ENCODE results near the gene SMAD7.

The SMAD7 gene

DNA sequence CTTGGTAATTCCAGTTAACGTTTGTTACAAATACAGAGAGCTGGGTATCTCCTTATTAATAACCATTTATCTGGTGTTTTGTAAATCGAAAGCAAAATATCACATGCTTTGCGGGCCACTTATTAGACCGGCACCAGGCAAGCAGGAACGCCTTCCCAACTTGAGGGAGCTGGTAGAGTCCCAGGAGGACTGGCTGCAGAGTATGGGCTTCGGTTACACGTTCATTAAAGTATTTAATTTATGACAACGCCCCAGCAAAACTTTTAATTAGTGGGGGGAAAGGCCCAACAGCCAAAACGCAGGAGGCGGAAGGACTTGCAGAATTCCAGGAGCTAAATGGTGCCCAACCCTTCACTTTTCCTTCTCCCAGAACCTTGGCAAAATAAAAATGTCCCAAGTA, 3.7 kb downstream of the SMAD7 start:
- peak overlapping the region; percentile 97 for H3K4me3 Mint-ChIP-seq
- peaks cover 70% of the 10 kb centered on the region for H3K4me1 Mint-ChIP-seq (ENCODE audit: low read depth)
- peaks cover 11% of the 10 kb centered on the region for H3K36me3 Mint-ChIP-seq
- H3K27me3 Mint-ChIP-seq, result no peaks in the 10 kb centered on the region
- H3K27ac Mint-ChIP-seq, result no peak overlapping the region
- H3K9me3 Mint-ChIP-seq (ENCODE audit: low read depth), result no peaks in the 10 kb centered on the region

- Mint-ChIP-seq H3K27me3 (no peaks in the 10 kb centered on the region), H3K4me3 (peak overlapping the region; percentile 97), H3K27ac (no peak overlapping the region), H3K4me1 (ENCODE audit: low read depth) (peaks cover 76% of the 10 kb centered on the region), H3K9me3 (ENCODE audit: low read depth) (no peaks in the 10 kb centered on the region), H3K36me3 (peaks cover 11% of the 10 kb centered on the region)
These were observed 4.4 kb downstream of the SMAD7 start for GRCh38 chr18:48946329-48946835.

- H3K4me3 Mint-ChIP-seq, result peak overlapping the region; percentile 35
- peaks cover 11% of the 10 kb centered on the region for H3K36me3 Mint-ChIP-seq
- H3K27me3 Mint-ChIP-seq, result no peaks in the 10 kb centered on the region
- peaks cover 80% of the 10 kb centered on the region for H3K4me1 Mint-ChIP-seq (ENCODE audit: low read depth)
- H3K27ac Mint-ChIP-seq, result no peak overlapping the region
- no peaks in the 10 kb centered on the region for H3K9me3 Mint-ChIP-seq (ENCODE audit: low read depth)
These were observed 4.9 kb downstream of the SMAD7 start for GRCh38 chr18:48945953-48946217.

DNA sequence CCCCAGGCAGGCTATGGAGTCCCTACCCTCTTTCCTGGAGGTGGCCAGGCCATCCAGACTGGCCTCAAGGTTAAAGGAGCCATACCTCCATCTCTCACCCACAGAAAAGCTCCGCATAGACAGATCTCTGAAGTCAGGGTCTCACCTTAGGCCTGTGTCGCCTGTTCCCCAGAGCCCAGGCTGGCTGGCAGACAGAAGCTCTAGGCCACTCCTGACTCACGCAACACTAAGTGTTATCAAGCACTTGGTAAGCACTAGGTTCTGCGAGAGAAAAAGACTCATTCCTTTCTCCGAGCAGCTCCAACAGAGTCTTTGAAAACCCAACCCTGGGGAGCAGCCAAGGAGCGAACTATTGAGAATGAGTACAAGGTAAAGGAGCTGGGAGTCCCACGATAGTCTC, 6.1 kb downstream of the SMAD7 start:
- Mint-ChIP-seq H3K36me3 (peaks cover 11% of the 10 kb centered on the region), H3K27me3 (no peaks in the 10 kb centered on the region), H3K9me3 (ENCODE audit: low read depth) (no peaks in the 10 kb centered on the region), H3K4me3 (peak overlapping the region; percentile 49), H3K27ac (no peak overlapping the region), H3K4me1 (ENCODE audit: low read depth) (peaks cover 90% of the 10 kb centered on the region)

- Mint-ChIP-seq H3K36me3 (peaks cover 11% of the 10 kb centered on the region), H3K27me3 (no peaks in the 10 kb centered on the region), H3K9me3 (ENCODE audit: low read depth) (no peaks in the 10 kb centered on the region), H3K4me1 (ENCODE audit: low read depth) (peaks cover 90% of the 10 kb centered on the region), H3K4me3 (peak overlapping the region; percentile 18), H3K27ac (no peak overlapping the region)
These were observed 6.8 kb downstream of the SMAD7 start for GRCh38 chr18:48943736-48944527.

GRCh38 chr18:48943333-48943732, 7.4 kb downstream of the SMAD7 start:
- Mint-ChIP-seq H3K9me3 (ENCODE audit: low read depth) (no peaks in the 10 kb centered on the region), H3K36me3 (peaks cover 11% of the 10 kb centered on the region), H3K27me3 (no peaks in the 10 kb centered on the region), H3K4me3 (peak overlapping the region; percentile 18), H3K27ac (peak overlapping the region; percentile 1), H3K4me1 (ENCODE audit: low read depth) (peaks cover 96% of the 10 kb centered on the region)

GRCh38 chr18:48942554-48943261, 8.1 kb downstream of the SMAD7 start:
- peak overlapping the region; percentile 87 for H3K4me3 Mint-ChIP-seq
- peaks cover 11% of the 10 kb centered on the region for H3K36me3 Mint-ChIP-seq

GRCh38 chr18:48942086-48942485, 8.7 kb downstream of the SMAD7 start:
- peaks cover 94% of the 10 kb centered on the region for H3K4me1 Mint-ChIP-seq (ENCODE audit: low read depth)
- H3K4me3 Mint-ChIP-seq, result peak overlapping the region; percentile 87
- no peak overlapping the region for H3K27ac Mint-ChIP-seq
- H3K36me3 Mint-ChIP-seq, result peaks cover 11% of the 10 kb centered on the region
- no peaks in the 10 kb centered on the region for H3K9me3 Mint-ChIP-seq (ENCODE audit: low read depth)
- no peaks in the 10 kb centered on the region for H3K27me3 Mint-ChIP-seq

More at GRCh38 chr18:48942554-48943261, 8.1 kb downstream of the SMAD7 start:
- peaks cover 95% of the 10 kb centered on the region for H3K4me1 Mint-ChIP-seq (ENCODE audit: low read depth)
- H3K9me3 Mint-ChIP-seq (ENCODE audit: low read depth), result no peaks in the 10 kb centered on the region
- no peaks in the 10 kb centered on the region for H3K27me3 Mint-ChIP-seq
- H3K27ac Mint-ChIP-seq, result no peak overlapping the region

- peaks cover 91% of the 10 kb centered on the region for H3K4me1 Mint-ChIP-seq (ENCODE audit: low read depth)
- H3K36me3 Mint-ChIP-seq, result peaks cover 10% of the 10 kb centered on the region
- H3K9me3 Mint-ChIP-seq (ENCODE audit: low read depth), result no peaks in the 10 kb centered on the region
- H3K27ac Mint-ChIP-seq, result peak overlapping the region; percentile 90
- H3K4me3 Mint-ChIP-seq, result peak overlapping the region; percentile 87
- H3K27me3 Mint-ChIP-seq, result no peaks in the 10 kb centered on the region
These were observed 9.1 kb downstream of the SMAD7 start for GRCh38 chr18:48941672-48942071.

DNA sequence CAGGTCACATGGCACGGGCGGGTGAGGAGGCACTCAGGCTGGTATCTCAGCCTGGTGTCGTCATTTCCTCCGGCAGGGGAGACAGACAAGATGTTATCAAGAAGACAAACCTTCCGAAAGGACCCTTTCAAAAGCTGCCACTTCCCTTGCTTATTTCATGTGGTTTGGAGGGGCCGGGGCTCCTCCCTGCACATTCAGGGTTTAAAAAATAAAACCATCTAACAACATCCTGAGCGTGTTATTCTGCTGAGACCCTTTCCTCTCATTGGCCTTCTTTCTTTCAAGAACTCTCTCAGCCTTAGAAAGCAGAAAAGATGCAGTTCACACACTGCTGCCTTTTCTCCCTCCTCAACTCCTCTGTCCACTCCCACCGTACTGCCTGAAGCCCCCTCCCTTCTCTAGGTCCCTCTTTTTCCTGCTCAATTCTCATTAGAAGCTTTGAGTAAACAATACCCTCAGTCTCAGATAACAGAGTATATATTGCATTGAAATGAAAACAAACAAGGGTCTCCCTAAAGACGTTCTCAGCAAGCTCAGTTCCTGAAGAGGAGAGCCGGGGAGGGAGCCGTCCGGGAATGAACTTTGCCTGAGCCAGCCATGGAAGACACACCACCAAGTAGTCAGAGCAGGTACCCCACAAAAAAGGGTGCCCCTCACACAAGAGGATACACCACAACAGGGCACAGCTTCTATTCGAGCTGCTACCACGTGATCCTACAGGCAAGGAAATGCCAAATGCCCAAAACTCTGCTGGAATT, 9.7 kb downstream of the SMAD7 start:
- Mint-ChIP-seq H3K27ac (peak overlapping the region; percentile 90), H3K27me3 (no peaks in the 10 kb centered on the region), H3K9me3 (ENCODE audit: low read depth) (no peaks in the 10 kb centered on the region), H3K4me3 (peak overlapping the region; percentile 87), H3K36me3 (peaks cover 7% of the 10 kb centered on the region), H3K4me1 (ENCODE audit: low read depth) (peaks cover 90% of the 10 kb centered on the region)

DNA sequence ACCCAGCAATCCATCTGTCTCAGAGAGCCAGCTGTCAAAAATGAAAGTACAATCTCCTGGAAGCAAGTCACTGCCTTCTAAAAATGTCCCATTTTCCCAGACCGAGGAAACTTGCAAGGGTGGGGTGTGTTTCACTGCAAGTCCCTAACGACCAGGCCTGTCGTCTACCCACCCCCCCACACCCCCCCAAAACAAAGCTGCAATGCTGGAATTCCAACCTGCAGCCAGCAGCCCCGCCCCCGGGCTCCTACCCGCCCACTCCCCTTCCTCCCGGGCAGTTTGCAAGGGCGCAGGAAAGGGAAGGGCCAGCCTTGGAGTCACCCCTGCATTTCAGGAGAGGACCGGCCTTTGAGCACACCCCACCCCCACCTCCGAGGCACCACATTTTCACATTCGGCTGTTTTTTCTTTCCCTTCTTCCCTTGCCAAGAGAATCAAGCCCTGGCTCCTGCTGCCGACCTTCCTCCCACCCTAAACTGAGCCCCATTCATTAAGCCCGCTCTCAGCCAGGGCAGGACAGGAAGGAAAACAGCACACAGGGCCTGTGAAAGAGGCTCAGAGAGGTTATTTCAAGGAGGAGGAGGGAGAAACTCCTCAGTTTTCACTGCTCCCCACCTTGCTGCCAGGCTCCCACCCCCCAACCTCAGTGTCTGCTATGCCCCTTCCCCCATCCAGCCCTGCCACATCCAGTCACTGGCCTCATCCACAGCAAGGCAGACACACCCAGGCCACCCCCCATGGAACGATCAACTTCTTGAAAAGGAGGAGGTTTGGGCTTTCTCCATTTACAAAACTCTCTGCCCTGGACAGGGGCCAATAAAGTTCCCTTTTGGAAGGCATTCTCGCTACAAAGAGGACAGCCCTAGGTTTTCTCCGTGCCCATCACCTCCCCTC, 11.3 kb downstream of the SMAD7 start:
- Mint-ChIP-seq H3K27me3 (no peaks in the 10 kb centered on the region), H3K36me3 (no peaks in the 10 kb centered on the region), H3K4me3 (peak overlapping the region; percentile 87)

GRCh38 chr18:48938827-48939204, 11.9 kb downstream of the SMAD7 start:
- Mint-ChIP-seq H3K27me3 (no peaks in the 10 kb centered on the region), H3K27ac (no peak overlapping the region), H3K9me3 (ENCODE audit: low read depth) (no peaks in the 10 kb centered on the region), H3K4me1 (ENCODE audit: low read depth) (peaks cover 89% of the 10 kb centered on the region), H3K4me3 (no peak overlapping the region), H3K36me3 (no peaks in the 10 kb centered on the region)

More for the DNA sequence above, 11.3 kb downstream of the SMAD7 start:
- H3K27ac Mint-ChIP-seq, result no peak overlapping the region
- H3K9me3 Mint-ChIP-seq (ENCODE audit: low read depth), result no peaks in the 10 kb centered on the region
- peaks cover 89% of the 10 kb centered on the region for H3K4me1 Mint-ChIP-seq (ENCODE audit: low read depth)

- Mint-ChIP-seq H3K36me3 (no peaks in the 10 kb centered on the region), H3K4me3 (no peak overlapping the region), H3K27me3 (no peaks in the 10 kb centered on the region), H3K9me3 (ENCODE audit: low read depth) (no peaks in the 10 kb centered on the region), H3K27ac (no peak overlapping the region), H3K4me1 (ENCODE audit: low read depth) (peaks cover 87% of the 10 kb centered on the region)
These were observed 12.7 kb downstream of the SMAD7 start for GRCh38 chr18:48937869-48938750.
